GM12878 (cell line): ENCODE data around the gene ADGRE2. TPM values are rescaled to one million over a fixed set of nuclear protein-coding genes. Genes with fewer than 3 reads are reported as not detected.

Experiments used
- ATAC-seq: fragments of 200-7000 bp; cut with Tn5 transposase; 3 replicates; pipeline ENCODE4 v1.9.1; 2020; ENCODE audit warnings: mild to moderate bottlenecking, moderate library complexity
- BruUV-seq: library from RNA; stranded (reverse); fragments of 400-500 nt; replicated peaks from 2 replicates; lab custom pipeline; 2021; lab: Mats Ljungman, UMichigan
- CTCF ChIA-PET: fragments of 300-600 bp; sonication (Branson Sonifier 250); formaldehyde crosslinking; extraction: SDS; loops from one replicate; lab custom pipeline; 2021; ENCODE audit warnings: inconsistent platforms; lab: Yijun Ruan, JAX
- POLR2A ChIA-PET: fragments of 350-600 bp; formaldehyde crosslinking; extraction: SDS; loops from one replicate; lab custom pipeline; 2021; ENCODE audit warnings: inconsistent platforms; lab: Charles Lee
- RAD21 ChIA-PET: fragments of 300-600 bp; sonication (Branson Sonifier 250); formaldehyde crosslinking; loops from one replicate; lab custom pipeline; 2023; ENCODE audit warnings: antibody characterized with exemption; ENCODE audit not compliant: unreplicated experiment; lab: Charles Lee
- SMC1A ChIA-PET: fragments of 300-600 bp; sonication (Branson Sonifier 250); formaldehyde crosslinking; loops from one replicate; lab custom pipeline; 2023; ENCODE audit not compliant: unreplicated experiment, uncharacterized antibody; lab: Charles Lee
- DNase-seq: peaks from one replicate; pipeline ENCODE4 v3.0.0-alpha.2; 2011; ENCODE audit warnings: low read depth, low spot score
- FAIRE-seq: peaks from 3 replicates; lab custom pipeline; 2011; peaks lifted over from hg19 to GRCh38; lab: Jason Lieb, UNC
- H2AFZ ChIP-seq: 2 replicates; pipeline ENCODE4 v1.6.0; 2011; ENCODE audit warnings: low read depth, low read length, control low read depth; ENCODE audit not compliant: control insufficient read depth
- H3K27ac ChIP-seq: 2 replicates; pipeline ENCODE4 v1.5.1; 2011; ENCODE audit warnings: control low read depth; ENCODE audit not compliant: control insufficient read depth, insufficient read depth
- H3K27me3 ChIP-seq, 2 experiments: replicated peaks in 1 of 2; 2 replicates each; pipeline versions ENCODE4 v1.6.0 to v1.6.1; 2011; ENCODE audit warnings: low read length in 1 of 2; ENCODE audit not compliant: control insufficient read depth in 2 of 2, insufficient read depth in 2 of 2
- H3K36me3 ChIP-seq, 2 experiments: 2 replicates each; pipeline ENCODE4 v1.5.1; 2011; ENCODE audit warnings: low read length in 1 of 2; ENCODE audit not compliant: control insufficient read depth in 2 of 2, insufficient read depth in 2 of 2
- H3K4me1 ChIP-seq: 2 replicates; pipeline ENCODE4 v1.6.1; 2011; ENCODE audit warnings: mild to moderate bottlenecking, low read length, moderate library complexity, mixed read lengths; ENCODE audit not compliant: control insufficient read depth, insufficient read depth
- H3K4me2 ChIP-seq: 2 replicates; pipeline ENCODE4 v1.6.0; 2011; ENCODE audit warnings: control low read depth; ENCODE audit not compliant: control insufficient read depth, insufficient read depth
- H3K4me3 ChIP-seq: fragments of 200-600 bp; sonication (generic); 2 replicates; pipeline ENCODE4 v1.5.1; 2016
- H3K79me2 ChIP-seq: 2 replicates; pipeline ENCODE4 v1.6.0; 2011; ENCODE audit warnings: low read length; ENCODE audit not compliant: control insufficient read depth, insufficient read depth
- H3K9ac ChIP-seq: 2 replicates; pipeline ENCODE4 v1.8.0; 2011; ENCODE audit warnings: low read length, control low read depth, mixed read lengths; ENCODE audit not compliant: control insufficient read depth, insufficient read depth
- H3K9me3 ChIP-seq: replicated peaks from 3 replicates; pipeline ENCODE4 v1.5.1; 2011; ENCODE audit warnings: mild to moderate bottlenecking, low read length; ENCODE audit not compliant: control insufficient read depth, insufficient read depth
- H4K20me1 ChIP-seq: 2 replicates; pipeline ENCODE4 v1.6.0; 2011; ENCODE audit not compliant: control insufficient read depth, insufficient read depth
- CHD2 ChIP-seq: IDR thresholded peaks from 2 replicates; pipeline ENCODE4 v1.6.1; 2011; ENCODE audit warnings: low read depth, low read length, improper control_type of control experiment, borderline replicate concordance
- CHD4 ChIP-seq: fragments of 200-600 bp; sonication (generic); IDR thresholded peaks from 2 replicates; pipeline ENCODE4 v1.6.1; 2016; ENCODE audit warnings: mild to moderate bottlenecking
- EP300 ChIP-seq, 2 experiments: fragments of 150-350 bp in 1 of 2; IDR thresholded peaks; 2 replicates each; pipeline ENCODE4 v1.6.1; 2011 to 2012; ENCODE audit warnings: low read depth in 2 of 2, low read length in 2 of 2, borderline replicate concordance in 1 of 2, improper control_type of control experiment in 1 of 2, inconsistent platforms in 1 of 2; ENCODE audit not compliant: control insufficient read depth in 1 of 2
- IRF4 ChIP-seq: IDR thresholded peaks from 2 replicates; pipeline ENCODE4 v1.6.1; 2011; ENCODE audit warnings: low read depth, low read length
- NFIC ChIP-seq: IDR thresholded peaks from 2 replicates; pipeline ENCODE4 v1.6.1; 2012; ENCODE audit warnings: low read depth, mild to moderate bottlenecking, inconsistent platforms, low read length, moderate library complexity
- NFYA ChIP-seq: IDR thresholded peaks from 2 replicates; pipeline ENCODE4 v1.6.1; 2011; ENCODE audit warnings: low read depth, mild to moderate bottlenecking, low read length, improper control_type of control experiment, borderline replicate concordance
- RBBP5 ChIP-seq: fragments of 200-600 bp; sonication (generic); conservative IDR thresholded peaks from 2 replicates; pipeline ENCODE4 v1.6.1; 2016
- SP1 ChIP-seq: IDR thresholded peaks from one replicate; pipeline ENCODE4 v1.6.1; 2011; ENCODE audit warnings: low read depth, low read length
- SPI1 ChIP-seq: IDR thresholded peaks from 2 replicates; pipeline ENCODE4 v1.6.1; 2011; ENCODE audit warnings: low read depth, mild to moderate bottlenecking, low read length, moderate library complexity, borderline replicate concordance; ENCODE audit not compliant: insufficient read depth
- STAT3 ChIP-seq: IDR thresholded peaks from 2 replicates; pipeline ENCODE4 v1.6.1; 2011; ENCODE audit warnings: low read depth, low read length, improper control_type of control experiment
- WGBS: methylation state at CpG from one replicate; pipeline ENCODE4 v1.1.6; 2016; ENCODE audit warnings: low lambda C conversion rate; ENCODE audit not compliant: insufficient replicate concordance, insufficient coverage; ENCODE audit errors: missing lambda C conversion rate; 5-methylcytosine and 5-hydroxymethylcytosine counted together
- in situ Hi-C: fragments of 300-500 bp; cut with MboI; formaldehyde crosslinking; loops from 9 replicates; pipeline ENCODE4 v1.14.3; 2018; ENCODE audit warnings: mixed read lengths
- intact Hi-C: fragments of 100-400 bp; cut with micrococcal nuclease; formaldehyde crosslinking; loops from one replicate; pipeline ENCODE4 v1.14.2; 2022; ENCODE audit not compliant: unreplicated experiment
- polyA plus RNA-seq, 11 experiments: library from polyadenylated mRNA; depleted of rRNA in 4 of 11; unstranded in 6 of 11; stranded (reverse) in 5 of 11; fragments of >200 nt; fragmentation: Nextera tagmentation in 4 of 11; fragmentation: Illumina TruSeq in 1 of 11; extraction: Ambion mirVana in 4 of 11; extraction: Trizol in 1 of 11; gene quantifications; 1 replicate in 1 of 11; 2 replicates in 10 of 11; pipeline versions ENCODE4 v1.2.1 to v1.2.3, GENCODE V29; 2011 to 2016; ENCODE audit warnings: inconsistent platforms in 2 of 11, missing spikeins in 2 of 11, low read depth in 1 of 11
- total RNA-seq, 4 experiments: library from RNA; depleted of rRNA in 3 of 4; stranded (reverse); fragments of >200 nt in 3 of 4; fragmentation: Illumina TruSeq in 1 of 4; extraction: Trizol in 1 of 4; gene quantifications; 2 replicates each; pipeline versions ENCODE4 v1.2.1 to v1.2.3, GENCODE V29; 2013 to 2021

The ADGRE2 gene
- total and polyA plus RNA-seq, 10 of the 15 experiments (the other 5 are each of a cell fraction or from before 2014, with no cell fraction given), result 0.15 to 12.7 (median 4.6) TPM

DNA sequence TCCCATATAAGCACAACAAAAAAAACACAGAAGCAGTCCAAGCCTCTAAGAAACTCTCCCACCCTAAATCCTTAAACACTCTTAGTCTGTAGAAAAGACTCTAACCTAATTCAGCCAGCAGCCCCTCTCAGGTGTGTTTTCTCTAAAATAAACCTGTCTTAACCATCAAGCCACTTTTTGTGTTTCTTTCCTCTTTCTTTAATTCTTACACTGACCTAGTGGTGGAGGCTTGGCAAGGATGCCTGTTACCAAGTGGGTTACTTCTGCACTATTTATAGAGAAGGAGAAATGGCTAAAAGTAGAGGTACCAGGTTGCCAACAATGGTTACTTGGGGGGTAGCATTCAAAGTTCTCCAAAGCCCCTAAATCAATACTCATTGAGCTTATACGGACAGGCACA is 44.8 kb downstream of the ADGRE2 start:
- POLR2A ChIA-PET, result no interaction called here
- CTCF ChIA-PET, result no interaction called here

DNA sequence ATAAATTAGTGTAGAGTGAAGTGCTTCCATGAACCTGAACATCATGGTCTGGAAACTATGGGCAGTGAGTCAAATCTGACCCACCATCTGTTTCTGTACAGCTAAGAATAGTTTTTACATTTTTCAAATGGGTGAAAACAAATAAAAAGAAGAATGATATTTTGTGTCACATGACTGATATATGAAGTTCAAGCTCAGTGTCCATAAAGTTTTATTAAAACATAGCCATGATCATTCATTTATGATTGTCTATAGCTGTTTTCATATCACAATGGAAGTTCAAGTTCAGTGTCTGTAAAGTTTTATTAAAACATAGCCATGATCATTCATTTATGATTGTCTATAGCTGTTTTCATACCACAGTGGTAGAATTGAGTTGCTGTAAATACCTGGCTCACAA is 45.9 kb downstream of the ADGRE2 start:
- ATAC-seq, result no peak
- BruUV-seq, result no TSS peak
- FAIRE-seq, result no peak
- ChIA-PET SMC1A (no interaction called here), RAD21 (no interaction called here), CTCF (interaction anchor here (0.8 kb wide), 1 partner anchor 225 kb away, joined by 3 read pairs; no protein-coding TSS in a partner anchor), POLR2A (no interaction called here)
- H3K27me3 ChIP-seq, result no peaks in the 10 kb centered on the region
- H2AFZ ChIP-seq, result no peak overlapping the region
- H3K36me3 ChIP-seq, result no peaks in the 10 kb centered on the region
- H3K9ac ChIP-seq, result no peak overlapping the region
- H3K27ac ChIP-seq, result no peak overlapping the region
- no peak overlapping the region for H3K4me2 ChIP-seq
- in situ Hi-C loops, result no loop called here
- no peak for DNase-seq
- H3K9me3 ChIP-seq, result no peaks in the 10 kb centered on the region; the same call in 2 of the 3 replicates
- no peaks in the 10 kb centered on the region for H3K79me2 ChIP-seq
- no peaks in the 10 kb centered on the region for H4K20me1 ChIP-seq
- H3K4me1 ChIP-seq, result no peaks in the 10 kb centered on the region
- TF ChIP-seq CHD2, result no peak
- TF ChIP-seq NFYA, result no peak
- TF ChIP-seq STAT3, result no peak
- TF ChIP-seq IRF4, result no peak
- no peak for TF ChIP-seq SP1
- TF ChIP-seq, all 136 proteins: peak for 0
- intact Hi-C loops, result no loop called here
- H3K4me3 ChIP-seq, result no peak overlapping the region

More for the DNA sequence above, 44.8 kb downstream of the ADGRE2 start:
- in situ Hi-C loops, result no loop called here
- Histone ChIP-seq H3K9ac (no peak overlapping the region), H3K4me3 (no peak overlapping the region), H3K4me2 (no peak overlapping the region), H3K4me1 (no peaks in the 10 kb centered on the region), H3K27me3 (no peaks in the 10 kb centered on the region), H3K36me3 (no peaks in the 10 kb centered on the region), H2AFZ (no peak overlapping the region), H3K27ac (no peak overlapping the region), H3K79me2 (no peaks in the 10 kb centered on the region), H3K9me3 (no peaks in the 10 kb centered on the region; the same call in 2 of the 3 replicates), H4K20me1 (no peaks in the 10 kb centered on the region)
- intact Hi-C loops, result no loop called here
- TF ChIP-seq CHD4, result no peak
- no peak for TF ChIP-seq EP300 (IDR thresholded peaks at IDR 0.05; ENCODE audit: borderline replicate concordance in 1 of 2, control insufficient read depth in 1 of 2, low read depth in 2 of 2, low read length in 2 of 2)
- TF ChIP-seq SPI1, result no peak
- no peak for TF ChIP-seq RBBP5
- TF ChIP-seq NFIC, result no peak
- BruUV-seq, result no TSS peak
- 91% methylated on average over 1 of the region's 1 CpG for WGBS
- DNase-seq (no peak), ATAC-seq (no peak), FAIRE-seq (no peak)
- ChIA-PET RAD21 (no interaction called here), SMC1A (no interaction called here)
